HEK293T (cell line): Measurements from ENCODE around the gene SLFN5.
"Not testable (repeated sequence)": the region's sequence is repeated elsewhere in the genome, so short reads cannot be mapped to it uniquely, and the experiment has no call there.

Experiments used
- PKNOX1 ChIP-seq: fragments of 450-650 bp; IDR thresholded peaks from 2 replicates; pipeline ENCODE4 v1.6.1; 2016
- SP1 ChIP-seq: fragments of 450-650 bp; IDR thresholded peaks from 2 replicates; pipeline ENCODE4 v1.6.1; 2017
- TARDBP ChIP-seq: fragments of 450-650 bp; IDR thresholded peaks from 2 replicates; pipeline ENCODE4 v1.6.1; 2016

DNA sequence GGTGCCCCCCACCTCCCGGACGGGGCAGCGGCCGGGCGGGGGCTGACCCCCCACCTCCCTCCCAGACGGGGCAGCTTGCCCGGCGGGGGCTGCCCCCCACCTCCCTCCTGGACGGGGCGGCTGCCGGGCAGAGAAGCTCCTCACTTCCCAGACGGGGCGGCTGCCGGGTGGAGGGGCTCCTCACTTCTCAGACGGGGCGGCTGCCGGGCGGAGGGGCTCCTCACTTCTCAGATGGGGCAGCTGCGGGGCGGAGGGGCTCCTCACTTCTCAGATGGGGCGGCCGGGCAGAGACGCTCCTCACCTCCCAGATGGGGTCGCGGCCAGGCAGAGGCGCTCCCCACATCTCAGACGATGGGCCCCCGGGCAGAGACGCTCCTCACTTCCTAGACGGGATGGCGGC is 47.8 kb upstream of the SLFN5 start:
- TF ChIP-seq PKNOX1, SP1, TARDBP: not testable (repeated sequence)
